ENCODE results near the gene SLC2A10.

Gene SLC2A10

GRCh38 chr20:46688151-46689081 is 21.0 kb upstream of the SLC2A10 start:
- H3K4me3 ChIP-seq (replicated peaks; ENCODE audit: low read depth, low read length): peak overlapping the region; percentile 86
- TF ChIP-seq, protein P1, sequence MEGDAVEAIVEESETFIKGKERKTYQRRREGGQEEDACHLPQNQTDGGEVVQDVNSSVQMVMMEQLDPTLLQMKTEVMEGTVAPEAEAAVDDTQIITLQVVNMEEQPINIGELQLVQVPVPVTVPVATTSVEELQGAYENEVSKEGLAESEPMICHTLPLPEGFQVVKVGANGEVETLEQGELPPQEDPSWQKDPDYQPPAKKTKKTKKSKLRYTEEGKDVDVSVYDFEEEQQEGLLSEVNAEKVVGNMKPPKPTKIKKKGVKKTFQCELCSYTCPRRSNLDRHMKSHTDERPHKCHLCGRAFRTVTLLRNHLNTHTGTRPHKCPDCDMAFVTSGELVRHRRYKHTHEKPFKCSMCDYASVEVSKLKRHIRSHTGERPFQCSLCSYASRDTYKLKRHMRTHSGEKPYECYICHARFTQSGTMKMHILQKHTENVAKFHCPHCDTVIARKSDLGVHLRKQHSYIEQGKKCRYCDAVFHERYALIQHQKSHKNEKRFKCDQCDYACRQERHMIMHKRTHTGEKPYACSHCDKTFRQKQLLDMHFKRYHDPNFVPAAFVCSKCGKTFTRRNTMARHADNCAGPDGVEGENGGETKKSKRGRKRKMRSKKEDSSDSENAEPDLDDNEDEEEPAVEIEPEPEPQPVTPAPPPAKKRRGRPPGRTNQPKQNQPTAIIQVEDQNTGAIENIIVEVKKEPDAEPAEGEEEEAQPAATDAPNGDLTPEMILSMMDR (IDR thresholded peaks at IDR 0.05; ENCODE audit: low read depth, low read length, missing control alignments): no peak
- DNase-seq (ENCODE audit: extremely low read depth, low read depth): no peak

GRCh38 chr20:46689082-46689753 is 20.2 kb upstream of the SLC2A10 start, which contains the start of gene TP53RK:
Gene TP53RK, minus strand, starts transcription at chr20:46689444. Its CDS starts 30 bp downstream, at chr20:46689414.
- H3K4me3 ChIP-seq (replicated peaks; ENCODE audit: low read depth, low read length): peak within 1 kb of the TSS; percentile 86
- peak; percentile 100 for DNase-seq (ENCODE audit: extremely low read depth, low read depth)
- TF ChIP-seq, protein P1 (IDR thresholded peaks at IDR 0.05; ENCODE audit: low read depth, low read length, missing control alignments): no peak

GRCh38 chr20:46689754-46690085 is 19.7 kb upstream of the SLC2A10 start:
- TF ChIP-seq, protein P1 (IDR thresholded peaks at IDR 0.05; ENCODE audit: low read depth, low read length, missing control alignments): no peak
- H3K4me3 ChIP-seq (replicated peaks; ENCODE audit: low read depth, low read length): peak overlapping the region; percentile 36
- no peak for DNase-seq (ENCODE audit: extremely low read depth, low read depth)

DNA sequence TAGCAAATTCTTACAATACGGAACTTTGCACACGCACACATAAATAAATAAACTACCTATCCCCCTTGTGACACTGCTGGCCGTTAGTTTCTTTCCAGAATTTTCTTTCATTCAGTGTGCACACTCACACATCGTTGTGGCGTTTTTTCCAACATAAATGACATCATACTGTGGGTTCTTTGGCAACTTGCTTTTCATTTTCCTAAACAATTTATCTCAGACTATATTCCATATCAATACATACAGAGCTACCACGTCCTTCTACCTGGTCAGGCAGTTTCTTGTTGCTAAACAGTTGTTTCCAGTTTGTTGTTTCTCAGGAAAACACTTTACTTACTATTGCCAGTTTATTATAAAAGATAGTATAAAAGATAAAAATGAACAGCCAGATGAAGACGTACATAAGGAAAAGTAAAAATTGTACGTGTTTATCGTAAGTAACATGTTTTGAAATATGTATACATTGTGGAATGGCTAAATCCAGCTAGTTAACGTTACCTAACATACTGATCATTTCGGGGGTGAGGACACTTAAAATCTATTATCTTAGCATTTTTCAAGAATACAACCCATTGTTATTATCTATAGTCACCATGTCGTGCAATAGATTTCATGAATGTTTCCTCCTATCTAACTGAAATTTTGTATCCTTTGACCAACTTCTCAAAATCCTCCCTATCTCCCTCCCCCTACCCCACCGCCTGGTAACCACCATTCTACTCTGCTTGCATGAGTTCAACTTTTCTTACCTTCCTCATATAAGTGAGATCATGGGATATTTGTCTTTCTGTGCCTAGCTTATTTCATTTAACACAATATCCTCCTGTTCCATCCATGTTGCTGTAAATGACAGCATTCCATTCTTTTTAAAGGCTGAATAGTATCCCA is 19.0 kb upstream of the SLC2A10 start:
- H3K4me3 ChIP-seq (replicated peaks; ENCODE audit: low read depth, low read length): peak overlapping the region; percentile 36
- TF ChIP-seq, protein P1 (IDR thresholded peaks at IDR 0.05; ENCODE audit: low read depth, low read length, missing control alignments): no peak
- no peak for DNase-seq (ENCODE audit: extremely low read depth, low read depth)

DNA sequence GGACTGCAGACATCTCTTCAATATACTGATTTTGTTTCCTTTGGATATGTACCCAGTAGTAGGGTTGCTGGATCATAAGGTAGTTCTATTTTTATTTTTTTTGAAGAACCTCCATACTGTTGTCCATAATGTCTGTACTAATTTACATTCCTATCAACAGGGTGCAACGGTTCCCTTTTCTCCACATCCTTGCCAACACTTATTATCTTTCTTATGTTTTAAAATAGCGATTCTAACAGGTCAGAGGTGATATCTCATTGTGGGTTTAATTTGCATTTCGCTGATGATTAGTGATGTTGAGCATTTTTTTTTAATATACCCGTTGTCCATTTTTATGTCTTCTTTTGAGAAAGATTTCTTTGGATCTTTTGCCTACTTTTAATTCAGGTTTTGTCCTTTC is 18.3 kb upstream of the SLC2A10 start:
- no peak overlapping the region for H3K4me3 ChIP-seq (replicated peaks; ENCODE audit: low read depth, low read length)
- TF ChIP-seq, protein P1 (IDR thresholded peaks at IDR 0.05; ENCODE audit: low read depth, low read length, missing control alignments): no peak
- DNase-seq (ENCODE audit: extremely low read depth, low read depth): no peak

GRCh38 chr20:46694484-46694883 is 15.0 kb upstream of the SLC2A10 start:
- no peak for DNase-seq (ENCODE audit: extremely low read depth, low read depth)
- TF ChIP-seq, protein P1 (IDR thresholded peaks at IDR 0.05; ENCODE audit: low read depth, low read length, missing control alignments): no peak

More at GRCh38 chr20:46694484-46694883, 15.0 kb upstream of the SLC2A10 start:
- no peak overlapping the region for H3K4me3 ChIP-seq (replicated peaks; ENCODE audit: low read depth, low read length)
